HG03064 (cell line): ENCODE data around the gene EIF3F.

Experiments used
- ATAC-seq: cut with Tn5 transposase; IDR thresholded peaks from one replicate; pipeline ENCODE4 v1.9.1; 2021; ENCODE audit warnings: low read depth; ENCODE audit not compliant: unreplicated experiment

EIF3F gene

DNA sequence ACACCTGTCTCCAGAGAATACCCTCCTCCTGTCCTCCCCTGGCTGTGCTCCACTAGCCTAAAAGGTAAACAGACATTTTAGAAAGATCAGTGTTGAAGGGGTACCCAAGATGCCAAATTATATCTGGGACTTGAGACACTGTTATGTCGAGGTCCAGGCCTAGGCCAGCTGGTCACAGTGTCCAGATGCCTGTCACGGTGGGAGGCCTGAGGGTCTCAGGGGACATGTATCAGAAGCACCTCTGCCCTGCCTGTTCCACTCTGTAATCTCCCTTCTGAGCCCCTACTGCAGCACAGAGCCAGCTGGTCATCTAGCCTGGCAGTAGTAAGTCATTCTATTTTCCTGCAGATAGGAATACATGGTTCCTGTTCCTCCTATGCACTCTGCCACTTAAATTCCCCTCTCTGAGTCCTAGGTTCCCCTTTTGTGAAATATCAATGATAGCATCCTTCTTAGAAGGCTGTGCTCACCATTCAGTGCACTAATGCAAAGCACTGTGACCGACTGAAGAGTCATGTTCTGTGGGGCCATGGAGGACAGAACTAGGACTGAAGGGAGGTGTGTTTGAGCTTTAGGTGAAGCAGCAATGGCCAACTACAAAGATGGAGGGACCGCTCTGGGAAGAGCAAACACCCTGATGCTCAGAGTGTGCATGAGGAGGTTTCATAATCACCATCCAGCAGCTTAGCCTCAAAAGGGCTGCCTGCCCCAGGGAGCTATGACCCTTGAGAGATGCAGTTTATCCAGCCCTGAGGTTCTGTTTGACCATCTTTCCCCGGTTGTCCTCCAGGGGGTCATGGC, 49.1 kb downstream of the EIF3F start:
- ATAC-seq = no peak

DNA sequence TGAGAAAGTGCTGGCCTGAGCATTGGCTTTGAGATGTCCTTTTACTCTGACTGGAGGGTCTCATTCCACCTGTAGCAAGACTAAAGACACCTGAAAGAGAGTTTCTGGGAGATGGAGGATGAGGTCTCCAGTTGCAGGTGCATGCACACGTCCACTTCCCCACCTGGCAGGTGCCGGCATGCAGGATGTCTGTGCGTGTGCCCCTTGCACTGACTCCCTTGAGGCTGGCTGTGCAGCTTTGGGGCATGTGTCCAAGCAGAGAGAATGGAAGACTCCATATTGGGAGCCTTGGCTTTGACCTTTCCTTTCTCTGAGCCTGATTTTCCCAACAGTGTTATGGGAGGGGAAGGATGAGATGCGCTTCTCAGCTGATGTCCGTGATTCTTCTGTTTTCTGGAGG, 49.8 kb downstream of the EIF3F start:
- no peak for ATAC-seq

DNA sequence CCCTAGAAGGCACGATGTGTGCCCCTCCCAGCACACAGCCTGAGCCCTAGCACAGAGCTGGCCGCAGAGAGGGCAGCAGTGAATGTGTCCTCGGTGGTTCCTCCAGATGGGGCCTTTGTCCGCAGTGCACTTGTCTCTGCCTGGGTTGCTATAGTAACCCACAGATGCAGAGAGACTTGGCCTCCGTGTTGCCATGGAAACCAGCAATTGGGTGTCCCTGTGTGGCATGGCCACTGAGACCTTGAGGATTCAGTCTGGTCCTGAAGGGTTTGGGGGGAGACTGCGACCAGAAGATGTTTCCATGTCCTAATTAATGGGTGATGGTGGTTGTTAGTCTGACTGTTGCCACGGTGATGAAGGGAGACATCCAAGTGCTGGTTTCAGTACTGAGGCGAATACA, 51.3 kb downstream of the EIF3F start:
- ATAC-seq = no peak

DNA sequence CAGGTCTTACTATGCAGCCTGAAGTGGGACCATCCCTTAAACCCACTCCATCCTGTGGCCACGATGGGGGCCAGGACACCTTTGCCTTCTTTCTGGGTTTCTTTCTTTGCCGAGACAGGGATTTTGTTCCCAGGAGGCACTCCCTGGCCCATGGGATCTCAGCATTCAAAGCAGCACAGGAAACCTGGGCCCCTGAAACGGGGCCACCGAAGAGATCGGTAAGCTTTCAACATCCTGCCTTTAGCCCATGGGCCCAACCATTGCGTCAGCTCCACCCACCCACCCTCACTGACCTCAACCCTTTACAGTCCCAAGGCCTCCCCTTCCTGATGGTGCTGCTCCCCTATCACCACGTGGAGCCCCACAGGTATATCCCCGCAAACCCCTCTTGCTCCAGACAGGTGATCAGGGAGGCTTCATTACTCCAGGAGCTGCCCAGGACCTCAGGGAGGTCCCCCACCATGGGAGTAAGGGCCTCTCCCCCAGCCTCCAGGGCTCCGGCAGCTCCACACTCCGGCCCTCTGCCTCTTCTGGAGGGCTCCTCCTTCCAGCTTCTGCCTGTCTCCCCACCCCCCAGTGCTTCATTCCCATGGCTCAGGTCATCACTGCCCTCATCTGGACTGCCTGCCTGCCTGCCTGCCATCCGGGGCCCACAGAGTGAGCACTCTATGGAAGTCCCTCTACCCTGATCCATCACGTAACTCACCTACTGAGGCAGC, 51.8 kb downstream of the EIF3F start:
- ATAC-seq = no peak

DNA sequence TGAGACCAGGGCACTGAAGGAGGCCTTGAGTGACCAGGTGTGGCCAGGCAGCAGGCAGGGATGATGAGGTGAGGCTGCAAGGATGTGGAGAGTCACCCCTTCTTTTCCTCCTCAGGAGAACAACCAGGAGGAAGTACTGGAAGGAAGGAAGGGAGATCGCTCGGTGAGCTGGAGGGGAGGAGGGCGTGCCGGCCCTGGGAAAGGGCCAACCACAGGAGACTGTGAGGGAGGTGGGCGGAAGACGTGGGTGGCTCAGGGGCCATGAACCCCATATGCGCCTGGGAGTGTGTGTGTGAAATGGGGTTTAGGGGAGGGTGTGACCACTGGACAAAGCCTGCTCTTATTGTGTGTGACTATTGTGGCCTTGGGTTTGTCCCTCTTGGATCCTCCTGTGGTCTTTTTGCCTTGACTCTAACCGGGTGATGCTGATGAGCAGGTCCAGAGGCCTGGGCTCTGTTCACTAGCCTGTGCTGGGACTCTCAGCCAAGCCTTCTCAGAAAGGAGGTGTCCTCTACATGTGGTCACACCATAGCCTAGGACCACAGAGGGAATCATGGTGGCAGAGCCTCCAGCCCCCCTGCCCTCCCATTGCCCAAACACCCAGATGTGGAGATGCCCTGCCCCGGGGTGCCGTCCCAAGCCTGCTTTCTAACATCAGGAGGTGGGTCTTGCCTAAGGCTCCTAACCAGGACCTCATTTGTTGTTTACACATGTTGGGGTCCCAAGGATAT, 52.6 kb downstream of the EIF3F start:
- ATAC-seq = no peak

DNA sequence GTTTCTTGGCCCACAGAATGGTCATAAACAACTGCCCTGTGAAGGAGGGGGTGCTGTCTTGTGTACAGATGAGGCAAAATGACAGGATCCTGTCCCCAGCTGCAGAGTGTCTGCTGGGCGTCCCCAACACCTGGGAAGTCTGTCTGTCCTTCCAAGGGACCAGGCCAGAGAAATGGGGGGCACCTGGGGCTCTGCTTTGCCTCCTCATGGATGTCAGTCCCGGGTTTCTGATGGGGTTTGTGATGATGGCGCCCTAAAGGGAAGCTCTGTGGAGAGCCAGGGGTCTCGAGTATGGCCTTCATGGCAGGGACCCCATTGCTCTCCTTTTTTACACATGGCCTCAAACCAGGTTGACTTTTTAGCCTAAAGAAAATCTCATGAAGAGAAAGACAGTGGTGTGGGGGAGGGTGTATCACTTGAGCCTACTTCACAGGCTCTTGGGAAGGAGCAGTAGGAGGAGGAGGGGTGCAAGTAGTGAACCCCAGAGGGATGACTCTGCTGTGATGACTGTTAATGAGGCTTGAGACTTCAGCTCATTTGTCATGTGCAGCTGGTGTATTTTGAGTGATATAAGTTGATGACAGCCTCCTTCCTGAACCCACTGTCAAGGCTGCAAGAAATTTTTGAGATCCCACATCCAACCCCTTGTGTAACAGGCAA, 53.3 kb downstream of the EIF3F start:
- ATAC-seq = no peak

DNA sequence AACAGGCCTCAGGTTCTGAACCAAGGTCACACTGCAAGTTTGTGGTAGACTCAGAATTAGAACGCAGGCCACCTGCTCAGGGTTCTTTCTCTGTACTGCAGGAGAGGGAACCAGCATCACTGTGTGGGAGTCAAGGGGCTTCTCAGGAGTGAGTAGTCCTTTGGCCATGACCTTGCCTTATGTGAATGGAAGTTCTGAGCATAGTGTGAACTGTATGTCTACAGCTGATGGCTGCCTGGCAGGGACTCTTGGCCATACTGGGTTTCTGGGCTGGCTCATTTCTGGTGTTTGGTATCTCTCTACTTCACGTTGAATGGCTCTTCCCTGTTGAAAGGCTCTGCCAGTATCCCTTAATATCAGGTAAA, 53.8 kb downstream of the EIF3F start:
- no peak for ATAC-seq

DNA sequence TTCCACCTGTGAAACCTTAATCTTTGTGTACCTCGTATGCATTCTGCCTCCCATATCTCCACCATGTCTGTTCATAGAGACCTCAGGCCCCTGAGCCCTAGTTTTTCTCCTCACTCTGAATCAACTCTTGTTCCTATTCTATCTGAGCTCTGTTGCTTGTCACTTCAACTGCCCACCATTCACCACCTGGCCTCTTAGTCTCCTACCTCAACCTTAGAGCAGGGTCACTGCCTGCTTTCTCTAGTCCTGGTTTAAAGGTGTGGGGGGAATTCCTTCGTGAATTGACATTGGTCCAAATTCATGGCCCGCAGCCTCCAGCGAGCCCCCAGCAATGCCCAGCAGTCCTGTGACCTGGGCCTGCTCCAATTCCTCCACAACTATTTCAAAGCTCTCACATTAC, 54.4 kb downstream of the EIF3F start:
- no peak for ATAC-seq

DNA sequence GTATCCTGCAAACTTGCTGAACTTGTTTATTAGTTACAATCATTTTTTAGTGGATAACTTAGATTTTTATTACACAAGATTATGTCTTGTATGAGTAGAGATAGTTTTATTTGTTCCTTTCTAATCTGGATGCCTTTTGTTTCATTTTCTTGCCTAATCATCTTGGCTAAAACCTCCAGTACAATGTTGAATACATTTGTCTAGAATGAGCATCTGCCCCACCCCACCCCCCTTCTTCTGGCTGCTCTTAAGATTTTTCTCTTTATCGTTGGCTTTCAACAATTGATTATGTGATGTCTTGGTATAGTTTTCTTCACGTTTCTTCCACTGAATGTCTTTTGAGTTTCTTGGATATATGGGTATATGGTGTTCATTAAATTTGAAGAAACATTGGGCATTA, 56.6 kb downstream of the EIF3F start:
- no peak for ATAC-seq

DNA sequence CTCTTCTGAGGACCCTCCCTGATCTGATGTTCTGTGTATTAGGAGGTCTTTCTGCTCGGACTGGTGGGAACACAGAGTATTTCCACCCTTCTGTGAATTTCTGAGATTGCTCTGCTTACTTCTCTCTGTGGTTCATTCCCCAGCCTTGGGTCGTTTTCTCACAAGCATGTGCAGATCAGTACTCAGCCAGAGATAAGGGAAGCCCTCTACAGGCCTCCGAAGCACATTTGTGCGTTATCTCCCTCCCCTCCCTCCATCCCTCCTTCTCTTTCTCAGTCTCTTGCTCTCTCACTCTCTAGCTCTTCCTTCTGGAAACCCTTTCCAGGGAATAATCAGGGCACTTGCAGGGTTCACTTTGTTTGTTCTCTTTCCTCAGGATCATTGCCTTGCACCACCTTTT, 58.7 kb downstream of the EIF3F start:
- no peak for ATAC-seq

DNA sequence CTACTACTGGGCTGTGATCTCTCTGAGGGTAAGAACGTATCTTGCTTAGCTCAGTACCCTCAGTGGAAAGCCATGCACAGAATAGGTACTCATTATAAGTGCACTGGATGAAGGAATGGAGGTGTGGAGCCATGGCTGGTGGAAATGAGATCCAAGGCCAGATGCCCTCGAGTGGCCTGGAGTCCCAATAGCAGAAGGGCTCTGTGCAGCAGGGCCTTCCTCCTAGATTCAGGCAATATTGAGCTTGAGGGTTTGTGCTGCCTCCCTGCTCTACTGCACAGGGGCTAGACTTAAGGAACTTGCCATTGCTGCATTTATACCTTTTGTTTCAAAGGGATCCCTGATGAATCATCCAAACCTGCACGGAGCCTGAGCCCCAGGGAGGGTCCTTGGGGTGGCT, 60.2 kb downstream of the EIF3F start:
- ATAC-seq = no peak

DNA sequence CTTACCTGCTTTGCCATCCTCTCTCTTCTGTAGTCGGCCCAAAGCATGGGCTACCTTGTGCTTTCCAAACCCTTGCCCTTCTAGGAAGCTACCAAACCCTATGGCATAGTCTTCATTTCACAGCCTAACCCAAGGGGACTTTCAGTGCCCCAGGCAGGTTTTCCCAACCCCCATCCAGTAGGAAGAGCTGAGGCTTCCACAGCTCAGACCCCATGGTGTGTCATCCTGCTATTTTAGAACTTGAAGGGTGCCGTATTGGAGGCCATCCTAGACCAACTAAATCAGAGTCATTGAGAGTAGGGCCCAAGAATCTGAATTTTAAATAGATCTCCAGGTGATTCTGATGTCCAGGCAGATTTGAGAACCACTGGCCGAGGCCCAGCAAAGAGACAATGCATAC, 61.9 kb downstream of the EIF3F start:
- no peak for ATAC-seq
